RWPE2 (cell line): ENCODE results near the gene KCNJ14.

Experiments used
- ATAC-seq: fragments of 200-7000 bp; cut with Tn5 transposase; 3 replicates; pipeline ENCODE4 v1.9.1; 2021; ENCODE audit warnings: low read depth
- DNase-seq: peaks from one replicate; pipeline ENCODE4 v3.0.0-alpha.2; 2020; ENCODE audit warnings: low spot score
- H3K27ac ChIP-seq: fragments of 450-650 bp; 2 replicates; pipeline ENCODE4 v1.5.1; 2017; ENCODE audit warnings: mild to moderate bottlenecking; ENCODE audit not compliant: poor library complexity, severe bottlenecking
- H3K27me3 ChIP-seq: fragments of 250-450 bp; sonication (Bioruptor Pico); 2 replicates; pipeline ENCODE4 v1.5.1; 2021; ENCODE audit warnings: mild to moderate bottlenecking, moderate library complexity; ENCODE audit not compliant: insufficient read depth, poor library complexity, severe bottlenecking
- H3K36me3 ChIP-seq: fragments of 250-450 bp; sonication (Bioruptor Pico); 2 replicates; pipeline ENCODE4 v1.5.1; 2020; ENCODE audit warnings: low read depth, mild to moderate bottlenecking, moderate library complexity
- H3K4me1 ChIP-seq: fragments of 250-450 bp; sonication (Bioruptor Pico); 2 replicates; pipeline ENCODE4 v1.5.1; 2021; ENCODE audit warnings: mild to moderate bottlenecking, moderate library complexity; ENCODE audit not compliant: insufficient read depth, poor library complexity, severe bottlenecking
- H3K4me3 ChIP-seq: fragments of 250-450 bp; sonication (Bioruptor Pico); 2 replicates; pipeline ENCODE4 v1.5.1; 2021; ENCODE audit warnings: mild to moderate bottlenecking, moderate library complexity; ENCODE audit not compliant: severe bottlenecking
- H3K9me3 ChIP-seq: fragments of 250-450 bp; sonication (Bioruptor Pico); 2 replicates; pipeline ENCODE4 v1.5.1; 2021; ENCODE audit warnings: mild to moderate bottlenecking, moderate library complexity; ENCODE audit not compliant: severe bottlenecking
- CTCF ChIP-seq: fragments of 450-650 bp; IDR thresholded peaks from one replicate; pipeline ENCODE4 v1.5.1; 2017; ENCODE audit warnings: mild to moderate bottlenecking, moderate library complexity; ENCODE audit not compliant: poor library complexity, severe bottlenecking

Gene KCNJ14

GRCh38 chr19:48474084-48474592 lies 18.8 kb downstream of the KCNJ14 start:
- Histone ChIP-seq H3K4me1 (no peaks in the 10 kb centered on the region), H3K9me3 (no peaks in the 10 kb centered on the region), H3K27ac (no peak overlapping the region), H3K27me3 (no peaks in the 10 kb centered on the region), H3K4me3 (no peak overlapping the region), H3K36me3 (peaks cover 76% of the 10 kb centered on the region)
- ATAC-seq (no peak), DNase-seq (peak; percentile 59)
- no peak for TF ChIP-seq CTCF

- Histone ChIP-seq H3K9me3 (no peaks in the 10 kb centered on the region), H3K36me3 (peaks cover 74% of the 10 kb centered on the region), H3K27me3 (no peaks in the 10 kb centered on the region), H3K27ac (no peak overlapping the region), H3K4me1 (no peaks in the 10 kb centered on the region), H3K4me3 (no peak overlapping the region)
- ATAC-seq = no peak
- TF ChIP-seq CTCF = no peak
- no peak for DNase-seq
These were observed 20.1 kb downstream of the KCNJ14 start for GRCh38 chr19:48475369-48476068.

- DNase-seq (no peak), ATAC-seq (no peak)
- TF ChIP-seq CTCF = no peak
- peaks cover 68% of the 10 kb centered on the region for H3K36me3 ChIP-seq
- no peaks in the 10 kb centered on the region for H3K9me3 ChIP-seq
- H3K27ac ChIP-seq = no peak overlapping the region
- no peaks in the 10 kb centered on the region for H3K4me1 ChIP-seq
- H3K4me3 ChIP-seq = no peak overlapping the region
- no peaks in the 10 kb centered on the region for H3K27me3 ChIP-seq
These were observed 20.8 kb downstream of the KCNJ14 start for GRCh38 chr19:48476176-48476575.

- DNase-seq = no peak
- Histone ChIP-seq H3K4me3 (no peak overlapping the region), H3K36me3 (peaks cover 59% of the 10 kb centered on the region), H3K4me1 (no peaks in the 10 kb centered on the region), H3K27me3 (no peaks in the 10 kb centered on the region), H3K9me3 (no peaks in the 10 kb centered on the region), H3K27ac (no peak overlapping the region)
- TF ChIP-seq CTCF = no peak
- ATAC-seq = no peak
These were observed 21.8 kb downstream of the KCNJ14 start for GRCh38 chr19:48477067-48477685.
